Measurements from ENCODE around the gene C6orf136.

DNA sequence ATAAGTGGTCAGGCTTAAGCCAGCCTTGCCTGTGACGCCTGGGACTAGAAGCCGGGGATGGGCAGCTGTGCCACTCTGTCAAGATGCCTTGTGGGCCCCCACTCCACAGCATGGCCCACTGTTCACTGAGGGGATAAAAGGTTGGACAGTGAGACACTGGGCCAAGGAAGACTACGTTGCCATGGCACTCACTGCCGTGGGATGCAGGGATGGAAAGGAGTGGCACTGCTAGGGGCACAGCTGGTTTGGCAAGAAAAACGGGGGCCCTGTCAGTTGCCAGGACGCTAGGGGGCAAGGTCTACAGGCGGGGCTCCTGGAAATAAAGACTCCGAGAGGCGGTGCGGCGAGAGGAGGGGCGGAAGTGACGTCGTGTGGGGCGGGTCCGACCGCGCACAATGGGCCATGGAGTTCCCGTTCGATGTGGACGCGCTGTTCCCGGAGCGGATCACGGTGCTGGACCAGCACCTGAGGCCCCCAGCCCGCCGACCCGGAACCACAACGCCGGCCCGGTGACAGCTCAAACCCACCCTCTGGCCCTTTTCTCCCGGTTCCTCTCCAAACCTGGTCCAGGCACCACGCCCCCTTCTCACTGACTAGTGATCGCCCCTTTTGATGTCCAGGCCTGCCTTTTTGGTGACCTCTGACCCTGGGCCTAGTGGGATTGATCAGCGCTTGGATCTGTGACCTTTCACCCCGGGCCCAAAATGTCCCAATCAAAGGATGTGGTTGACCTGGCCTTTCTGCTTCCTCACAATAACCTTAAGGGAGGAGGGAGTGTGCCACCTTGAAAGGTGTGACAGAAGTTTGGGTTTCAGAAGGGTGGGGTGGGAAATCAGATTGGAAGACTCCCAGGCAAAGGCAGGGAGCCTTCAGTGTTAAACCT, 20.2 kb upstream of the C6orf136 start, which contains the start of gene ATAT1:
- TF ChIP-seq POLR2A (IDR thresholded peaks at IDR 0.05; ENCODE audit: low read length) (peak; percentile 76), GATA1 (IDR thresholded peaks at IDR 0.05; ENCODE audit: low read depth, low read length) (no peak)
